HepG2 (cell line): ENCODE measurements around the gene SIRT7. TPM values are rescaled to one million over a fixed set of nuclear protein-coding genes. Genes with fewer than 3 reads are reported as not detected.

ENCODE experiments used
- AKNA ChIP-seq: sonication (generic); formaldehyde crosslinking; IDR thresholded peaks from 2 replicates; pipeline ENCODE4 v1.4.0; 2020; ENCODE audit warnings: missing genetic modification reagents, borderline replicate concordance
- CHD4 ChIP-seq: fragments of 200-600 bp; sonication (generic); IDR thresholded peaks from 2 replicates; pipeline ENCODE4 v1.7.0; 2017; ENCODE audit warnings: mild to moderate bottlenecking, low read length, borderline replicate concordance
- FOXK2 ChIP-seq: fragments of 450-650 bp; IDR thresholded peaks from 2 replicates; pipeline ENCODE4 v1.6.1; 2016
- GABPB1 ChIP-seq: IDR thresholded peaks from 2 replicates; pipeline ENCODE4 v1.6.1; 2016; ENCODE audit warnings: mild to moderate bottlenecking, missing genetic modification reagents, moderate library complexity, missing compliant biosample characterization
- GATA4 ChIP-seq: sonication (generic); IDR thresholded peaks from 2 replicates; pipeline ENCODE4 v1.6.1; 2016; ENCODE audit warnings: antibody characterized with exemption, low read depth, borderline replicate concordance
- HDAC2 ChIP-seq: sonication (generic); formaldehyde crosslinking; IDR thresholded peaks from 2 replicates; pipeline ENCODE4 v1.4.0; 2020; ENCODE audit warnings: missing genetic modification reagents
- HOXD1 ChIP-seq: sonication (generic); formaldehyde crosslinking; IDR thresholded peaks from 2 replicates; pipeline ENCODE4 v1.5.0; 2020; ENCODE audit warnings: missing genetic modification reagents
- KDM1A ChIP-seq: IDR thresholded peaks from 2 replicates; pipeline ENCODE4 v1.6.1; 2016; ENCODE audit warnings: missing compliant biosample characterization
- MZF1 ChIP-seq: sonication (generic); formaldehyde crosslinking; IDR thresholded peaks from 2 replicates; pipeline ENCODE4 v1.8.1; 2023; ENCODE audit warnings: mild to moderate bottlenecking, missing genetic modification reagents, borderline replicate concordance
- PAWR ChIP-seq: sonication (generic); formaldehyde crosslinking; IDR thresholded peaks from 2 replicates; pipeline ENCODE4 v1.4.0; 2020; ENCODE audit warnings: missing genetic modification reagents, mild to moderate bottlenecking, borderline replicate concordance
- PHF5A ChIP-seq: IDR thresholded peaks from one replicate; pipeline ENCODE4 v1.6.1; 2018; ENCODE audit warnings: low read depth, missing genetic modification reagents; ENCODE audit not compliant: unreplicated experiment
- SKIL ChIP-seq: sonication (generic); formaldehyde crosslinking; IDR thresholded peaks from 2 replicates; pipeline ENCODE4 v1.8.0; 2022; ENCODE audit warnings: missing genetic modification reagents, mild to moderate bottlenecking, moderate library complexity, borderline replicate concordance
- ZFP91 ChIP-seq: sonication (generic); formaldehyde crosslinking; IDR thresholded peaks from 2 replicates; pipeline ENCODE4 v1.9.0; 2022; ENCODE audit warnings: missing genetic modification reagents, mild to moderate bottlenecking, borderline replicate concordance
- ZFX ChIP-seq: sonication (generic); formaldehyde crosslinking; IDR thresholded peaks from 2 replicates; pipeline ENCODE4 v1.4.0; 2020; ENCODE audit warnings: mild to moderate bottlenecking, low read depth, missing genetic modification reagents, moderate library complexity
- ZNF232 ChIP-seq: sonication (generic); formaldehyde crosslinking; IDR thresholded peaks from 2 replicates; pipeline ENCODE4 v1.4.0; 2020; ENCODE audit warnings: missing genetic modification reagents, borderline replicate concordance
- ZNF235 ChIP-seq: sonication (generic); formaldehyde crosslinking; IDR thresholded peaks from 2 replicates; pipeline ENCODE4 v1.8.1; 2023; ENCODE audit warnings: mild to moderate bottlenecking, missing genetic modification reagents, borderline replicate concordance
- ZNF44 ChIP-seq: sonication (generic); formaldehyde crosslinking; IDR thresholded peaks from 2 replicates; pipeline ENCODE4 v1.5.1; 2020; ENCODE audit warnings: mild to moderate bottlenecking, missing genetic modification reagents
- ZSCAN31 ChIP-seq: sonication (generic); formaldehyde crosslinking; IDR thresholded peaks from 2 replicates; pipeline ENCODE4 v1.5.0; 2020; ENCODE audit warnings: low read depth, mild to moderate bottlenecking, missing genetic modification reagents
- polyA plus RNA-seq, 8 experiments: library from polyadenylated mRNA; depleted of rRNA in 3 of 8; stranded (reverse) in 7 of 8; unstranded in 1 of 8; fragments of >200 nt; fragmentation: Illumina TruSeq in 4 of 8; extraction: Trizol in 4 of 8; gene quantifications; 2 replicates each; pipeline versions ENCODE4 v1.2.1 to v1.2.3, GENCODE V29; 2011 to 2016; ENCODE audit warnings: low read depth in 4 of 8, missing spikeins in 1 of 8, mixed read lengths in 1 of 8; ENCODE audit not compliant: insufficient read depth in 1 of 8
- total RNA-seq, 5 experiments: library from RNA; depleted of rRNA; stranded (reverse); fragments of >200 nt; fragmentation: Illumina TruSeq; extraction: Trizol; gene quantifications; 2 replicates each; pipeline ENCODE4 v1.2.3, GENCODE V29; 2016; ENCODE audit warnings: low read depth in 1 of 5
- TF ChIP-seq, protein P1 (sequence below): sonication (generic); formaldehyde crosslinking; IDR thresholded peaks from 2 replicates; pipeline ENCODE4 v1.5.0; 2020; ENCODE audit warnings: missing genetic modification reagents, mild to moderate bottlenecking, borderline replicate concordance

Gene SIRT7
- total and polyA plus RNA-seq, 2 of the 13 experiments (the other 11 are each of a cell fraction or from before 2014, with no cell fraction given): 8.3 to 24.8 TPM

DNA sequence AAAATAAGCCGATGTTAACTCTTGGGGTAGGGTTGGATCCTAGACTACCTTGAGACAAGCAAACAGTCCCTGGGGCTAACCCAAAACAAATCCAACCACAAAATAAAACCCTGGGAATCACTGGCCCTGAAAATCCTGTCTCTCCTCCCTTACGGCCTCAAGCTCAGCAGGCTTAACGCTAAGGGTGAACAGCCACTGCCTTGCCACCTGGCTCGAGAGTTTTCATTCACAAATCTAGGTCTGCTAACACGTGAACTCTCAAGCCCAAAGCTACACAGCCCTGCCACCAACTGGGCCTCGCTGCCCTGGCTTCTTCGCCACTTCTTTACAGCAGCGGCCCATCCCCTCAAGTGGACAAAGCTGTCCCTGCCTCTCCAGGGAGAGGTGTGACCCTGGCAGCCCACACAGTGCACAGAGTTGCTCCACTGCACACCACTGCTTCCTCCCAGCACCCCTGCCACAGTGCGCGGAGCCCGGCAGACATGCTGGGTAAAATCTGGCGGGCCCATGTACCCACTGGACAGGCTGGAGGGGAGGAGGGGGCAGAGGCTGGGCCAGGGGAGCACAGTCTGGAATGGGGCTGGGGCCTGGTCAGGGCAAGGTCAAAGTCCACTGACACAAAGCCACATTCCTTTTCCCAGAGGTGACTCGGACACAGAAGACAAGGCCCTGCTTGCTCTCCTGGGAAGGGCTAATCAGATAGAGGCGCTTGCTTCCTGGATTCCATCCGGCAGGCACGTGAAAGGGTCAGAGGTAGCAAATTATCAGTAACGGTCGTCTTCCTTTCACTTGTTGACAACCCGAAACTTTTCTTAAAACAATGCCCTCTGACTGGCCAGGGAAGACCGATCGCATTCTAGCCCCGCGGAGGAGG is 7.8 kb downstream of the SIRT7 start (continued):
- TF ChIP-seq ZFP91: peak; percentile 82; the same call in 1 of the 2 replicates
- 0 out of 2 replicates have a peak, but pooled peaks have one; percentile 16 for TF ChIP-seq ZNF235 (CRISPR knock-in tag)
- peak; percentile 76 for TF ChIP-seq HOXD1 (CRISPR knock-in tag)
- peak; percentile 84; the same call in 1 of the 2 replicates for TF ChIP-seq GATA4
- TF ChIP-seq PAWR (CRISPR knock-in tag): 0 out of 2 replicates have a peak, but pooled peaks have one; percentile 54
- no peak for TF ChIP-seq MZF1 (CRISPR knock-in tag)
- TF ChIP-seq AKNA (CRISPR knock-in tag): no peak
- TF ChIP-seq ZFX (CRISPR knock-in tag): peak; percentile 99
- peak; percentile 33; the same call in 1 of the 2 replicates for TF ChIP-seq ZSCAN31 (CRISPR knock-in tag)
- TF ChIP-seq, protein P1, sequence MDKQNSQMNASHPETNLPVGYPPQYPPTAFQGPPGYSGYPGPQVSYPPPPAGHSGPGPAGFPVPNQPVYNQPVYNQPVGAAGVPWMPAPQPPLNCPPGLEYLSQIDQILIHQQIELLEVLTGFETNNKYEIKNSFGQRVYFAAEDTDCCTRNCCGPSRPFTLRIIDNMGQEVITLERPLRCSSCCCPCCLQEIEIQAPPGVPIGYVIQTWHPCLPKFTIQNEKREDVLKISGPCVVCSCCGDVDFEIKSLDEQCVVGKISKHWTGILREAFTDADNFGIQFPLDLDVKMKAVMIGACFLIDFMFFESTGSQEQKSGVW: no peak
- no peak for TF ChIP-seq ZNF44
- peak; percentile 93 for TF ChIP-seq ZNF232 (CRISPR knock-in tag)
- peak; percentile 74; the same call in 1 of the 2 replicates for TF ChIP-seq CHD4
- TF ChIP-seq FOXK2: peak; percentile 81
- TF ChIP-seq GABPB1 (CRISPR knock-in tag): peak; percentile 66
- TF ChIP-seq PHF5A (CRISPR knock-in tag): peak; percentile 82
- TF ChIP-seq SKIL: peak; percentile 89
- TF ChIP-seq KDM1A (CRISPR knock-in tag): no peak
- TF ChIP-seq HDAC2 (CRISPR knock-in tag): peak; percentile 88
